Parathyroid adenoma (tissue), 2 donors: ENCODE data around the gene SHKBP1.
"Not testable (repeated sequence)": the region's sequence is repeated elsewhere in the genome, so short reads cannot be mapped to it uniquely, and the experiment has no call there.

Source experiments
- H2AFZ ChIP-seq: fragments of 300-600 bp; sonication (generic); one replicate; pipeline ENCODE4 v1.7.0; 2017; ENCODE audit warnings: antibody characterized with exemption, mild to moderate bottlenecking
- H3K27ac ChIP-seq: fragments of 300-600 bp; sonication (generic); one replicate; pipeline ENCODE4 v1.7.0; 2017
- H3K27me3 ChIP-seq: fragments of 300-600 bp; sonication (generic); one replicate; pipeline ENCODE4 v1.7.0; 2017; ENCODE audit warnings: low read length; ENCODE audit not compliant: control insufficient read depth, insufficient read depth
- H3K36me3 ChIP-seq: fragments of 300-600 bp; sonication (generic); one replicate; pipeline ENCODE4 v1.7.0; 2017; ENCODE audit warnings: low read length; ENCODE audit not compliant: control insufficient read depth, insufficient read depth
- H3K4me1 ChIP-seq: fragments of 300-600 bp; sonication (generic); one replicate; pipeline ENCODE4 v1.7.0; 2017; ENCODE audit warnings: control low read depth
- H3K4me2 ChIP-seq: fragments of 300-600 bp; sonication (generic); one replicate; pipeline ENCODE4 v1.7.0; 2017; ENCODE audit warnings: low read length
- H3K4me3 ChIP-seq: fragments of 300-600 bp; sonication (generic); one replicate; pipeline ENCODE4 v1.7.0; 2017; ENCODE audit warnings: low read depth, low read length
- H3K79me2 ChIP-seq: fragments of 300-600 bp; sonication (generic); one replicate; pipeline ENCODE4 v1.7.0; 2017; ENCODE audit warnings: control low read depth
- H3K9ac ChIP-seq: fragments of 300-600 bp; sonication (generic); one replicate; pipeline ENCODE4 v1.7.0; 2017; ENCODE audit warnings: mild to moderate bottlenecking
- H3K9me3 ChIP-seq: fragments of 300-600 bp; sonication (generic); one replicate; pipeline ENCODE4 v1.7.0; 2017; ENCODE audit warnings: low read length; ENCODE audit not compliant: control insufficient read depth
- CTCF ChIP-seq: fragments of 300-600 bp; sonication (generic); IDR thresholded peaks from one replicate; pipeline ENCODE4 v1.7.0; 2017; ENCODE audit warnings: antibody characterized with exemption, mild to moderate bottlenecking
- donor health status: primary hyperparathyroidism.

The SHKBP1 gene

GRCh38 chr19:40561947-40562346 lies 14.7 kb upstream of the SHKBP1 start:
- TF ChIP-seq CTCF: no peak
- Histone ChIP-seq H3K4me1 (no peaks in the 10 kb centered on the region), H3K9ac (no peak overlapping the region), H3K79me2 (no peaks in the 10 kb centered on the region), H2AFZ (no peak overlapping the region), H3K27me3 (no peaks in the 10 kb centered on the region), H3K9me3 (no peaks in the 10 kb centered on the region), H3K4me3 (no peak overlapping the region), H3K27ac (no peak overlapping the region), H3K4me2 (no peak overlapping the region), H3K36me3 (no peaks in the 10 kb centered on the region)

- H3K79me2 ChIP-seq, H2AFZ ChIP-seq, H3K36me3 ChIP-seq, H3K9me3 ChIP-seq, H3K27me3 ChIP-seq, H3K27ac ChIP-seq, H3K9ac ChIP-seq, H3K4me3 ChIP-seq, H3K4me2 ChIP-seq, H3K4me1 ChIP-seq: not testable (repeated sequence)
These were observed 12.1 kb upstream of the SHKBP1 start for GRCh38 chr19:40564535-40564934.

- H3K4me2 ChIP-seq: no peak overlapping the region
- no peaks in the 10 kb centered on the region for H3K79me2 ChIP-seq
- no peak for TF ChIP-seq CTCF
- H3K9me3 ChIP-seq: no peaks in the 10 kb centered on the region
- no peaks in the 10 kb centered on the region for H3K27me3 ChIP-seq
- peaks cover 3% of the 10 kb centered on the region for H3K4me1 ChIP-seq
- no peak overlapping the region for H3K27ac ChIP-seq
- no peak overlapping the region for H3K4me3 ChIP-seq
- H2AFZ ChIP-seq: no peak overlapping the region
- H3K36me3 ChIP-seq: no peaks in the 10 kb centered on the region
- no peak overlapping the region for H3K9ac ChIP-seq
These were observed 11.3 kb upstream of the SHKBP1 start for GRCh38 chr19:40565355-40565754.

GRCh38 chr19:40565910-40566495 lies 10.7 kb upstream of the SHKBP1 start:
- no peaks in the 10 kb centered on the region for H3K79me2 ChIP-seq
- no peak overlapping the region for H3K4me2 ChIP-seq
- no peaks in the 10 kb centered on the region for H3K9me3 ChIP-seq
- no peaks in the 10 kb centered on the region for H3K27me3 ChIP-seq
- TF ChIP-seq CTCF: no peak
- H3K4me3 ChIP-seq: no peak overlapping the region
- peaks cover 3% of the 10 kb centered on the region for H3K4me1 ChIP-seq
- H2AFZ ChIP-seq: no peak overlapping the region
- H3K27ac ChIP-seq: no peak overlapping the region
- no peaks in the 10 kb centered on the region for H3K36me3 ChIP-seq
- H3K9ac ChIP-seq: no peak overlapping the region

- Histone ChIP-seq H3K27me3 (no peaks in the 10 kb centered on the region), H3K9me3 (no peaks in the 10 kb centered on the region), H3K9ac (no peak overlapping the region), H3K36me3 (no peaks in the 10 kb centered on the region), H2AFZ (peak overlapping the region; percentile 54), H3K4me1 (peaks cover 3% of the 10 kb centered on the region), H3K27ac (no peak overlapping the region), H3K4me3 (no peak overlapping the region), H3K79me2 (no peaks in the 10 kb centered on the region), H3K4me2 (peak overlapping the region; percentile 49)
- TF ChIP-seq CTCF: no peak
These were observed 9.5 kb upstream of the SHKBP1 start for GRCh38 chr19:40567040-40567749.
